Sciatic nerve (tissue), 2 donors: ENCODE results near the gene STAC. TPM values are rescaled to one million over a fixed set of nuclear protein-coding genes. Genes with fewer than 3 reads are reported as not detected.
"Not testable (repeated sequence)": the region's sequence is repeated elsewhere in the genome, so short reads cannot be mapped to it uniquely, and the experiment has no call there.

Experiments used
- ATAC-seq: fragments of 200-7000 bp; cut with Tn5 transposase; one replicate; pipeline ENCODE4 v1.9.1; 2020; ENCODE audit warnings: mild to moderate bottlenecking, moderate library complexity
- DNase-seq: peaks from one replicate; pipeline ENCODE4 v3.0.0-alpha.2; 2020; ENCODE audit warnings: low spot score
- intact Hi-C: fragments of 100-400 bp; cut with DNase I; formaldehyde crosslinking; loops from one replicate; pipeline ENCODE4 v1.14.2; 2022
- total RNA-seq: library from RNA; stranded (reverse); fragmentation: NEBNext Ultra II Directional; extraction: Animal tissue kit (Norgen Biotek cat#: 25700); gene quantifications from one replicate; pipeline ENCODE4 v1.2.1, GENCODE V29; 2021
- donor health status: DM: no; HTN: no; CAD: no.
- donor health status: DM: no; HTN: no; CAD: no.

Gene STAC
- total RNA-seq, 1 donor from 2014 or later: 4.4 TPM

DNA sequence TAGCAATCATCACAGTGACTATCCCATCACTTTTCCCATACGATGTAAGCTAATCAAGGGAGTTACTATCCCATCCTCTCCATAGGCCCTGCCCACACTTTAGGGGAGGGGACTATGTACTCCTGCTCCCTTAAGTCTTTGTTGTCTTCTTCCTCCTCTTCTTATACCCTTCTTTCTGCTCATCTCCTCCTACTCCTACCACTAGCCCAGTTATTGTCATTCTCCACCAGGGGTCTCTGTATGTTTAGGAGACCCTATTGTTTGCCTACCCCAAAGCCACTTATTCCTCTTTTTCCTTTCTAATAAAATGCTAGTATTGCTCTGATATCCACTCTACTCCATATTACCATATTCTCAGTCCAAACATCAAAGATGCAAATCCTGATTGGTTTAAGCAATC, 27.8 kb downstream of the STAC start:
- DNase-seq (no peak), ATAC-seq (peak; percentile 28)
- intact Hi-C loops: no loop called here

DNA sequence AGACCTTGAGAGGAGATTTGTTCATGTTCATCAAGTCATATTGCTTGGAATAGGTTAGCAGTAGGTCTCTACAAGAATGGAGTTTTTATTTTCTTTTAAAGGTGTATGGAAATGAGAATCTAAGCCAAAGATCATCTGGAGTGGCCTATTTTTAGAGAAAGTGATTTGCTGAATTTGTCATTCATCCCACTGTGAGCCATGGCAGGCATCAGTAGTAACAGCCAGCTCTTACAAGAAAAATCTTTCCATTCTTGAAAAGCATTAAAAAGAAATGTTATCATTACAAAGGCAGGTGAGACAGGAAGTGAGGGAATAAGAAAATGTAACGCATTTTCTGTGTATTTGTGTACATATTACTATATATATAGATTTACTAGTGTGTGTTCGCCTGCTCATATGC, 29.6 kb downstream of the STAC start:
- DNase-seq: no peak
- ATAC-seq: no peak
- intact Hi-C loops: no loop called here

DNA sequence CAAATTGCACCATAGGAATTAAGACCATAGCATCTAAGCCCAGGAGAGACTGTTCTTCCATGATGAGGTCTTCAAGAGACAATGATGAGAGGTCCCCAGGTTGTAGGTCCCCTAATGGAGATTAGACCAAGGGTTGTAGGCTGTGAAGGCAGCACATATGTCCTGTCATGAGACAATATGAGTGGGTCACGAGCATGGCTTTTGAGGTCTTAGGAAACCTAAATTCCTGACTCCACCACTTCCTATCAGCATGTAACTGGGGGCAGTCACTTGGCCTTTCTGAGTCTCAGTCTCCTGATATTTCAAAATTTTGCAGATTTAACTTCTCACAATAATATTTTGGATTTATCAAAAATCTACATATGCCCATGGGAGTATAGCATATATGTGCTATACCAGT, 31.3 kb downstream of the STAC start:
- no peak for ATAC-seq
- no peak for DNase-seq
- intact Hi-C loops: no loop called here

DNA sequence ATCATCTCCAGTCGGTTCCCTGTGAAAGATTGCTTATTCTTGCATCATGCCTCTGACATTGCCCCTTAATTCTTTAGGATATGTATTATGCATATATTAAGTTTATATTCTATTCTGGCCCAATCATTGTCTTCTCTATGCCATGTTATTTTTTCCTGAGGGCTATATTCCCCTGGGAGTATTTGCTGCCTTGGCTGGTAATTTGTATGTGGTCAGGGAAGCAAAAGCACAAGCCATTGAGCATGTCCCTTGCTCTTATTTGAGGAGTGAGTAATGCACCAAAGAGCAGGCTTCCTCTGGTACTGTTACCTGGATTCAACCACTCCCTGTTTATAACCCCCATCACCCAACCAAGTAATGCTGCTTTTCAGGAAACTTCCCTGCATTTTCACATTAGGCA, 36.3 kb downstream of the STAC start:
- ATAC-seq: no peak
- DNase-seq: no peak
- intact Hi-C loops: loop anchor here (5.0 kb wide), 1 partner anchor 114 kb away; no protein-coding TSS in a partner anchor

DNA sequence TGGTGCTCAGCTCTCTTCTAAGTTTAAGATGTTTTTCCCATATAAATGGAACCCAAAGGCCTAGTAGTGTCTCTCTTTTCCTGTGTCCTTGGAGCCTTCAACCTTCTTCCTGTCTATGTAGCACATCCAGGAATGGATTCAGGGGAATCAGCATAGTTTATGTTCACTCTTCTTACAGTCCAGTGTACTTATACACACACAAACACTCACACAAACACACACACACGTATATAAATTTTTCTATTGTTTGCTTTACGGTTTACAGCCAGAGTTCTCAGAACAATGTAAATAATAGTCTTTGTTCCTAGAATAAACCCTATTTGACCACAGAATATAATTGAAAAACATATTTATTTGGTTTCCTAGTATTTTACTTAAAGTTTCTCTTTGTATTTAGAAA, 36.9 kb downstream of the STAC start:
- DNase-seq: no peak
- intact Hi-C loops: loop anchor here (5.0 kb wide), 1 partner anchor 115 kb away; no protein-coding TSS in a partner anchor
- ATAC-seq: no peak

DNA sequence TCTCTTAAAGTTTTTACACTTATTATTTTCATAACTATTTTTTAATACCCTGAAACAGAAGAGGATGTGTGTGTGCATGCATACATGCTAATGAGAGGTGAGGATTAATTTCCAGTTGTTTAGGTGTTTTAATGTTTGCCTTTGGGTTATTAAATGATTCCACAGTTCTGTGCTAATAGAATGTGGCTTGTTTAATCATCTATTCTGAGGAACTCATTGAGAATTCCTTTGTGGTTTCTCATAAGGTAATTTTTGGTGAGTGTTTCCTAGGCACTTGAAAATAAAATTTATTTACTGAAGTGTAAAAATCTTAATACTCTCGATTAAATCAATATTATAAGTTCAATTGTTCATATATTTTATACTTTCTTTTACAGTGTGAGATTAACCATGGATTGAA, 38.0 kb downstream of the STAC start:
- ATAC-seq (no peak), DNase-seq (no peak)
- intact Hi-C loops: loop anchor here (5.0 kb wide), 1 partner anchor 116 kb away; no protein-coding TSS in a partner anchor

DNA sequence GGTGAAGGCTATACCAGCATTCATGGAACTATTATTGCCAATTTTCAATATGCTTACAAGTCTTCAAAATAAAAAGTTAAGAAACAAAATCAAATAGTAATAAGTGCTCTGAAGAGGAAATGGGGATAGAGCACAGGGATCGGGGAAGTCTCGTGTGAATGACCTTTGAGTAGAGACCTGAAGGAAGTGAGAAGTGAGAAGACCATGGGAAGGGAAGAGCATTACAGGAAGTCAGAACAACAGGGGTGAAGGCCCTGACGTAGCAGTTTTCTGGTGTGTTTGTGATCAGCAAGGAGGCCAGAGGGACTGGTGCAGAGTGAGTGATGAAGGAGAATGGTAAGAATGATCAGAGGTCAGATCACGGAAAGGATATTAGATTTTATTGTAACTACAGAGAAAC, 48.1 kb downstream of the STAC start:
- intact Hi-C loops: loop anchor here (1.0 kb wide), 1 partner anchor 13 kb away; no protein-coding TSS in a partner anchor
- no peak for ATAC-seq
- DNase-seq: no peak

DNA sequence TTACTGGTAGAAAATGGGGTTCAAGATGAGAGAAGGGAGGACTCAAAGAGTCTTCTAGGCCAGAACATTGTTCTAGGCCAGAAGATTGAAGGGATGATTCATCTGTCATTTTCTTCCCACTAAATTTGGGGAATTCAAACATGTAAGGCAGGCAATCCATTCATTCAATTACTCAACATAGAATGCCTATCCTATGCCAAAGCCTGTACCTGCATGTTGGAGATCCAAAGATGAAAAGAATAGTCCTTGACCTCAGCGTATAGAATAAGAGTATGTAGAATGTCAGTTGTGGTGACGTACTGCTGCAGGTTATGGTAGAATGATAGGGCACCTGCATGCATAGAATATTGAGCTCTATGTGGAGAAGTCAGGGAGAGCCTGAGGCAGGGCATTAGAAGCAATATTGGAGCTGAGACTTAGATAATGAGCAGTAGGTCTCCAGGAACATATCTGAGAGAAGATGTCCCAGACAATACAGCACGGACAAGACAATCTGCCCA, 49.7 kb downstream of the STAC start:
- intact Hi-C loops: no loop called here

DNA sequence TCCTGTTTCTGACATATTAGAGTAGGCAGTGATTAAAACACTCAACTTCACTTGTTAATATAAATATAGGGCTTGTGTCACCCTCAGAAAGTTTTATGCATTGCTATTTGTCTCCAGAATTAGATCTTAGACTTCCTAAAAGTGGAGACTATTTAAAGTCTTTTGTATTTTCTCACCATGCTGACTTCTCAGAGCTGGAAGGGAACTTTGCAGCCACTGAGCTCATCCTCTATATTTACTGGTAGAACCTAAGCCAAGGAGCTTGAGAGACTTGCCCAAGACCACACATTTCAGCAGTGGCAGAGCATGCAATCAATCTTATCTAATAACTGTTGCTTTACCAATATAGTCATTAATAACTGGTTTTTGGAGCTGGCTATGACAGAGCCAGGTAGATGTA, 53.2 kb downstream of the STAC start:
- intact Hi-C loops: no loop called here
- ATAC-seq (no peak), DNase-seq (no peak)

More for the DNA sequence above, 49.7 kb downstream of the STAC start:
- DNase-seq (no peak), ATAC-seq (no peak)

DNA sequence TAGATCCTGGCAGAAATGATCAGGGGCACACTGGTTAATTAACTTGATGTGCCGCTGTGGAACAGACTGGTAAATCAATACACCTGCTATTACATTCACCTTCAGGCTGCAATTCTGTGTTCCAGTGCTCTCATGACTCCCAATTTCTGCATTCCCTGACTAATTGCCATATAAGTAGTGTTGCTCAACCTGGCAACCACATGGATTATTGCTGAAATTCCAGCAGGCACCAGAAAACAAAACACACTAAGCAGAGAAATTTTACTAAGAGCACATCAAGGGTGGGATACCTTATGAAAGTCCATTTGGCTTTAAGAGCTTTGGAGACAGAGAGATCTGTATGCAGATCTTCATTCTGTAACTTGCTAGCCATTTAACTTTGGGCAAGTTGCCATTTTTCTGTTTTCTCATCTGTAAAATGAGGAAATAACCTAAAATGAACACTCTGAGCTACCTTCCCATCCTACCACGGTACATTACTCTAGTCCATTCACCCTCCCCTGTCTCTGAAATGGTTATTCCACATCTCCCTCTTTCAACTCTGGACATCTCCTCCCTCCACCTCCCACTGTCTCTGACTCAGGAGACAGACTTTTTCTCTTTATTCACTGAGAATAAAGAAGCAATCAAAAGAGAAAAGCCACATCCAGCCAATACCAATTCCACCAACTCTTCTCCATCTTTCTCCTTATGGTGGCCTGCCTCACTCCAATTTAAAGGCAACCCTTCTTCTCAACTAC, 54.6 kb downstream of the STAC start:
- ATAC-seq: peak; percentile 79
- no peak for DNase-seq
- intact Hi-C loops: no loop called here

DNA sequence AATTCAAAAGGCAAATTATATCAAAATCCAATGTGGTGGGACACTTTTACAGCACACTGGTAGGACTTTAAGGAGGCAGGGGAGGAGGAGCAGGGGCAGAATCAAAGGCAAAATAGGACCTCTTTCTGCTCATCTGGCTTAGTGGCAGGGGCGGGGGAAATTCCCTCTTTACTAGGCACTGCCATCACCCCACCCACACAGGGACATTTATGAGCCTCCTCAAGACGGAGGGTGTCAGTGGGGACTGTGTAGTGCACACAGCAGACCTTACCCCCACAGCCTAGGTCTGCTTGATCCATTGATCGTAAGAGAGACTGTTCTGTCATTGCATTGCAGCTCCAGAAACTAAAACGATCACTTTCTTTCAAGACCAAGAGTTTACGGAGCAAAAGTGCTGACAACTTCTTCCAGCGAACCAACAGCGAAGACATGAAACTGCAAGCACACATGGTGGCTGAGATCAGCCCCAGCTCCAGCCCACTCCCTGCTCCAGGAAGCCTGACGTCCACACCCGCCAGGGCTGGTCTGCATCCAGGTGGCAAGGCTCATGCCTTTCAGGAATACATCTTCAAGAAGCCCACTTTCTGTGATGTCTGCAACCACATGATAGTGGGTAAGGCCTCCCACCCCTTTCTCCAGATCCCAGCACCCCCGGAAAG, 62.9 kb downstream of the STAC start:
- no peak for ATAC-seq
- intact Hi-C loops: no loop called here
- DNase-seq: no peak

DNA sequence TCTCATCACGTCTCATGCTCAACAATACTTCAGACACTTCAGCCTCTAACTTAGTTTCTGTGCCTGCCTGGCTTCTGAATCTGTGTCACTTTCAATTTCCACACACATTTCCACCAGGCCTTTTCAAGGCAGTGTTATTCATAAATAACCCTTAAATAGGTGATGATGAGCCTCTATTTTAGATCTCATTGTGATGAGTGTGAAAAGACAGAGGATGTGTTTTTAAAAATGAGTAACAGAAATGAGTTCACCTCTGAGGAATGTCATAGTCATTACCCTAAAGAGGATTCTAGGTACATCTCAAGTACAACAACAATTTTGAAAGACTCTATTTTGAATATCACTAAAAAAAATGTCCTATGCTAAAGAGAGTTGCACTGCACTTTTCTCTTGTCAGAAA, 64.6 kb downstream of the STAC start:
- ATAC-seq: no peak
- no peak for DNase-seq
- intact Hi-C loops: no loop called here

DNA sequence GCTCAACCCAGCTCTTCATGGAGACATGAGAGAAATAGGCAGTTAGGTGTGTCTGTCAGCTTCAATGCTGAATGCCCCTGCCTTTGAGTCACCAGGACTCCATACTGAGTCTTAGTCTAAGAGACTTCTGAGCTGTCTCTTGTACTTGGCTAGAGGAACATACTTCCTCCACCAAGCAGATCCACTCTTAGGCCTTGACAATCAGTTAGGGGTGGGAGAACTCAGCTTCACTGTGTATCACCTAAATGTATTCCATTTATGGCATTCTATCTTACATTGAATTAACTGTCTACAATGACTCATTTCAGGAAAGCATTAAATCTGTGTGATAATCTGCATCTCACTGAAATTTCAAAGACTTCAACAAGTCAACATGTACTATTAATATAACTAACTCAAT, 66.0 kb downstream of the STAC start:
- ATAC-seq: no peak
- intact Hi-C loops: no loop called here
- no peak for DNase-seq

DNA sequence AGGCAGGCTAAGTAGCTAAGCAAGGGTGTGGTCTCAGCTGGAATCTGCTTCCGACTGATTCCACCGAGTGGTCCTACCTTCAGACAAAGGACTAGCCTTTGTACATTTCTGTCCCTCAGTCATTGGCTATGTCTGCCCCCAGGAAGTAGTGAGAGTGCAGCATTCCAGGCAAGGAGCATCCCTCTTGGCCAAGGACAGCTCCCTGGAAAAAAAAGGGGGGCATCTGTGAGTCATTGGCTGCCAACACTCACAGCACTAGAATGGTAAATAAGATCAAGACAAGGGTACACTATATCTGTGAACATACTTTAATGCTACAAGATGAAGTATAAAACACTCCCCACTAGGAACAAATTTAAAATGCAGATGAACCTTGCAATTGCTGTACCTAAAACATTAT, 66.8 kb downstream of the STAC start:
- intact Hi-C loops: no loop called here
- ATAC-seq (no peak), DNase-seq (no peak)

DNA sequence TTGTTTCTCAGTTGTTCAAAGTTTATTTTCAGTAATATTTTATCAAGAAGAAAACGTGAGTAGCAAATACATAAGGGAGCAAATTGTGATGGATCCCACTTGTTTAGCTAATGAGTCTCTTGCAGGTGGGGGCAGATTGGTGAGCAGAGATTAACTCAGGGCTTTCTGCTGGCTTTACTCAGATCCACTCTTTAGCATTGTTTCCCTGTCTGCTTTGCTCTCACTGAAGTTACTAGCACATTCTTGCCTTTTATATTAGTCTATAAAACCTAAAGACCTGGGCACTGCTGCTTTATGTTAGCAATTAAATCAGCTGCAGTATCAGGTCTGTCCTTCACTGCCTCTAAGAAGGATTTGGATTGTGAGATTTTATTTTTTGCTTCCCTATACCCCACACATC, 71.5 kb downstream of the STAC start:
- ATAC-seq (no peak), DNase-seq (no peak)
- intact Hi-C loops: no loop called here

DNA sequence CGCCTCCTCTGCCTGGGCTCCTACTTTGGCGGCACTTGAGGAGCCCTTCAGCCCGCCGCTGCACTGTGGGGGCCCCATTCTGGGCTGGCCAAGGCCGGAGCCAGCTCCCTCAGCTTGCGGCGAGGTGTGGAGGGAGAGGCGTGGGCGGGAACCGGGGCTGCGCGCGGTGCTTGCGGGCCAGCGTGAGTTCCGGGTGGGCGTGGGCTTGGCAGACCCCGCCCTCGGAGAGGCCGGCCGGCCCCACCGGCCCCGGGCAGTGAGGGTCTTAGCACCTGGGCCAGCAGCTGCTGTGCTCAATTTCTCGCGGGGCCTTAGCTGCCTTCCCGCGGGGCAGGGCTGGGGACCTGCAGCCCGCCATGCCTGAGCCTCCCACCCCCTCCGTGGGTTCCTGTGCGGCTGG, 72.9 kb downstream of the STAC start:
- intact Hi-C loops, DNase-seq, ATAC-seq: not testable (repeated sequence)

DNA sequence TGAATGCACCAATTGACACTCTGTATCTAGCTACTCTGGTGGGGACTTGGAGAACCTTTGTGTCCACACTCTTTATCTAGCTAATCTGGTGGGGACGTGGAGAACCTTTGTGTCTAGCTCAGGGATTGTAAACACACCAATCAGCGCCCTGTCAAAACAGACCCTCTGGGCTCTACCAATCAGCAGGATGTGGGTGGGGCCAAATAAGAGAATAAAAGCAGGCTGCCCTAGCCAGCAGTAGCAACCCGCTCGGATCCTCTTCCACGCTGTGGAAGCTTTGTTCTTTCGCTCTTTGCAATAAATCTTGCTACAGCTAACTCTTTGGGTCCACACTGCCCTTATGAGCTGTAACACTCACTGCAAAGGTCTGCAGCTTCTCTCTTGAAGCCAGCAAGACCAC, 73.6 kb downstream of the STAC start:
- ATAC-seq, DNase-seq, intact Hi-C loops: not testable (repeated sequence)

DNA sequence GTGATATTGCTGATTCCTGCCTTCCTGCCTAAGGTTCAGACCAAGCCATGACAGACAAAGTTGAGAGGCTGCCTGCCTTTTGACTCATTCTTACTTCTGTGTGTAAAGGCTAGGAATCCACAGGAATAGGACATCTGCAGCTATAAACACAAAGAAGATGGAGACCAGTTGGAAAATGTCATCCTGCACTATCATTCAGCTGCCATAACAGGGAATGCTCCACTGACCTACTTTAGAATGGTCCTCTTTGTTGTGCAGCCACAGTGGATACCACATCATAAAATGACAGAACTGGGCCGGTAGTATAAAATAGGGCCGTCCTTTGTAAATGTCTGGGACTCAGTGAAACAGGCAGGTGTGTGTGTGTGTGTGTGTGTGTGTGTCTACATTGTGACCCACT, 75.1 kb downstream of the STAC start:
- intact Hi-C loops: no loop called here
- DNase-seq: no peak
- ATAC-seq: no peak

DNA sequence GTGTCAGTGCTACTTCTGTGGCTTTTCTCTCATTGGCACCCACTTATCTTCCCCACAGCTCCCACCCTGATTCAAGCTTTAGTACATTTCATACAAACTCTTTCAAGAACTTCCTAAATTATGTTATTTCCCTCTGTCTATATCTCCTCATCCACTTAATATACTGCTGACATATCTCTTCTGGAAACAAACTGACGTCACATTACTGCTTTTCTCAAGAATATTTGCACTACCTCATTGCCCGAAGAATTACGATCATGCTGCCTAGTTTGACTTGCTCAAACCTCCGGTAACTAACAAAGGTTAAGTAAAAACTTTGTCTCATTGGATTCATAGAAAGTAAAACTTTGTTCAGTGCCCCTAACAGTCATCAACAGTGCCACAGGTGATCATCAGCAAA, 76.5 kb downstream of the STAC start:
- DNase-seq (no peak), ATAC-seq (no peak)
- intact Hi-C loops: no loop called here

DNA sequence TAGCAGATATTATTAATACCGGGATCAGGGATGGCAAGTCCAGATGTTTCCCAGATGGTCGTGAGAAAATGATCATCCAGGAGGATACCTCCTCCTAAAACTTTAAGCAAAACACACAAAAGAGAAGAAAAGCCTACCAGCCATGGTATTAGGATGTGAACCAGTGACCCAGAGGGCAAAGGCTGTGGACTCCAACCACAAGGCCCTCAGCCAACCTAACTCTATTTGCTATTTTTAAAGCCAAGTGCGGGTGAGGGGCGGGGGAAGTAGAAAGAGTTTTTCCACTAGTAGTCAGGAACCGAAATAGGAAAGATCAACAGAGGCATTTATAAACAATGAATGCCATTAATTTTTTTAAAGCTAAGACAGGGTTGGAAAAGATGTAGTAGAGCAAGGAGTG, 77.4 kb downstream of the STAC start:
- intact Hi-C loops: no loop called here
- ATAC-seq (peak; percentile 75), DNase-seq (peak; percentile 68)
